Fibroblast of skin of right quadriceps (primary cell): ENCODE data around the gene KRTAP10-2.
"Not testable (repeated sequence)": the region's sequence is repeated elsewhere in the genome, so short reads cannot be mapped to it uniquely, and the experiment has no call there.

Experiments used
- DNase-seq: peaks from one replicate; pipeline ENCODE4 v3.0.0-alpha.2; 2013

The KRTAP10-2 gene

GRCh38 chr21:44564886-44565598, 13.7 kb upstream of the KRTAP10-2 start:
- DNase-seq = no peak

- no peak for DNase-seq
Observed at GRCh38 chr21:44564099-44564498, 12.8 kb upstream of the KRTAP10-2 start.

GRCh38 chr21:44558695-44559094, 7.4 kb upstream of the KRTAP10-2 start, which contains the start of gene KRTAP10-3:
Gene KRTAP10-3 (minus strand): TSS chr21:44558795. CDS start chr21:44558715, 80 bp downstream.
- DNase-seq = no peak

GRCh38 chr21:44558329-44558675, 7.0 kb upstream of the KRTAP10-2 start:
- not testable (repeated sequence) for DNase-seq

- DNase-seq = no peak
Observed at GRCh38 chr21:44557491-44558328, 6.4 kb upstream of the KRTAP10-2 start.

GRCh38 chr21:44556879-44557278, 5.6 kb upstream of the KRTAP10-2 start:
- DNase-seq = no peak

GRCh38 chr21:44555200-44555875, 4.0 kb upstream of the KRTAP10-2 start:
- no peak for DNase-seq

- DNase-seq = no peak
Observed at GRCh38 chr21:44552681-44553080, 1.4 kb upstream of the KRTAP10-2 start.

GRCh38 chr21:44552136-44552535, 831 bp upstream of the KRTAP10-2 start:
- no peak for DNase-seq

- DNase-seq = no peak
Observed at GRCh38 chr21:44550807-44551206, 498 bp downstream of the KRTAP10-2 start.

- not testable (repeated sequence) for DNase-seq
Observed at GRCh38 chr21:44550285-44550684, 1.0 kb downstream of the KRTAP10-2 start.

GRCh38 chr21:44549525-44550211, 1.6 kb downstream of the KRTAP10-2 start:
- no peak for DNase-seq

GRCh38 chr21:44548922-44549321, 2.4 kb downstream of the KRTAP10-2 start:
- no peak for DNase-seq

- DNase-seq = no peak
Observed at GRCh38 chr21:44548381-44548780, 2.9 kb downstream of the KRTAP10-2 start.

- DNase-seq = no peak
Observed at GRCh38 chr21:44547656-44548331, 3.5 kb downstream of the KRTAP10-2 start.

GRCh38 chr21:44544566-44544965, 6.7 kb downstream of the KRTAP10-2 start:
- no peak for DNase-seq

GRCh38 chr21:44542716-44543115, 8.6 kb downstream of the KRTAP10-2 start:
- DNase-seq = no peak

GRCh38 chr21:44540741-44541288, 10.5 kb downstream of the KRTAP10-2 start:
- DNase-seq = no peak

- no peak for DNase-seq
Observed at GRCh38 chr21:44539991-44540666, 11.2 kb downstream of the KRTAP10-2 start, which contains the start of gene KRTAP10-1. Gene KRTAP10-1 (minus strand): TSS chr21:44540195. CDS start chr21:44540150, 45 bp downstream.

GRCh38 chr21:44539046-44539445, 12.3 kb downstream of the KRTAP10-2 start:
- DNase-seq = no peak
